HCT116 (cell line): ENCODE measurements around the gene ZSCAN25. TPM values are rescaled to one million over a fixed set of nuclear protein-coding genes. Genes with fewer than 3 reads are reported as not detected.

Experiments used
- ATAC-seq: fragments of 200-7000 bp; cut with Tn5 transposase; 2 replicates; pipeline ENCODE4 v1.9.1; 2020; ENCODE audit warnings: mild to moderate bottlenecking, moderate library complexity
- BruUV-seq: library from RNA; stranded (reverse); fragments of 400-500 nt; replicated peaks from 2 replicates; lab custom pipeline; 2021; lab: Mats Ljungman, UMichigan
- CTCF ChIA-PET: fragments of 300-600 bp; sonication (Branson Sonifier 250); formaldehyde crosslinking; loops from one replicate; lab custom pipeline; 2021; ENCODE audit warnings: antibody characterized with exemption; lab: Charles Lee
- POLR2A ChIA-PET: fragments of 300-600, 350-600 bp; sonication (Branson Sonifier 250); formaldehyde crosslinking; loops from one replicate; lab custom pipeline; 2021; ENCODE audit warnings: antibody characterized with exemption; lab: Charles Lee
- RAD21 ChIA-PET, 2 experiments: fragments of 300-600 bp; sonication (Branson Sonifier 250); formaldehyde crosslinking; loops; one replicate each; lab custom pipeline; 2023; ENCODE audit warnings: low total read pairs in 2 of 2; ENCODE audit not compliant: uncharacterized antibody in 2 of 2, unreplicated experiment in 2 of 2, low non-redundant PET in 1 of 2; lab: Charles Lee
- DNase-seq: peaks from one replicate; pipeline ENCODE4 v3.0.0-alpha.2; 2010; ENCODE audit warnings: low read depth, low spot score
- H2AFZ ChIP-seq: fragments of 200-600 bp; shearing (Covaris generic), sonication (generic); 2 replicates; pipeline ENCODE4 v1.6.1; 2017; ENCODE audit warnings: low read depth, mixed run types, mixed read lengths, antibody characterized with exemption, low read length; ENCODE audit not compliant: poor library complexity, severe bottlenecking
- H3K27ac ChIP-seq: 2 replicates; pipeline ENCODE4 v1.5.1; 2012; ENCODE audit warnings: low read depth, low read length
- H3K27me3 ChIP-seq: fragments of 200-600 bp; sonication (generic); 2 replicates; pipeline ENCODE4 v1.6.1; 2016; ENCODE audit warnings: mixed run types, low read length, mixed read lengths; ENCODE audit not compliant: insufficient read depth
- H3K36me3 ChIP-seq, 2 experiments: fragments of 200-500 bp in 1 of 2; fragments of 200-600 bp in 1 of 2; sonication (Bioruptor generic) in 1 of 2; sonication (generic) in 1 of 2; 2 replicates each; pipeline versions ENCODE4 v1.5.1 to v1.6.1; 2014 to 2016; ENCODE audit warnings: low read length in 2 of 2, inconsistent platforms in 1 of 2, mixed read lengths in 1 of 2, mixed run types in 1 of 2; ENCODE audit not compliant: insufficient read depth in 2 of 2, control insufficient read depth in 1 of 2
- H3K4me1 ChIP-seq, 2 experiments: fragments of 200-600 bp in 1 of 2; sonication (generic) in 1 of 2; 2 replicates each; pipeline versions ENCODE4 v1.5.1 to v1.6.1; 2012 to 2017; ENCODE audit warnings: low read length in 2 of 2, inconsistent platforms in 1 of 2, mild to moderate bottlenecking in 1 of 2, mixed read lengths in 1 of 2, mixed run types in 1 of 2, moderate library complexity in 1 of 2; ENCODE audit not compliant: insufficient read depth in 2 of 2, control insufficient read depth in 1 of 2
- H3K4me2 ChIP-seq: fragments of 200-600 bp; sonication (generic); 2 replicates; pipeline ENCODE4 v1.6.1; 2017; ENCODE audit warnings: mixed run types, low read length, mixed read lengths
- H3K4me3 ChIP-seq, 2 experiments: fragments of 200-600 bp in 1 of 2; sonication (generic) in 1 of 2; replicated peaks in 1 of 2; 2 replicates each; pipeline ENCODE4 v1.5.1; 2011 to 2016; ENCODE audit warnings: low read length in 2 of 2, control low read depth in 1 of 2, low read depth in 1 of 2, mild to moderate bottlenecking in 1 of 2, mixed read lengths in 1 of 2, mixed run types in 1 of 2
- H3K79me2 ChIP-seq: fragments of 200-600 bp; sonication (generic); 2 replicates; pipeline ENCODE4 v1.6.1; 2017; ENCODE audit warnings: mild to moderate bottlenecking, mixed run types, low read length, moderate library complexity, mixed read lengths; ENCODE audit not compliant: insufficient read depth
- H3K9ac ChIP-seq: fragments of 200-600 bp; sonication (generic); 2 replicates; pipeline ENCODE4 v1.6.1; 2016; ENCODE audit warnings: low read length, mixed read lengths
- H3K9me2 ChIP-seq: fragments of 200-600 bp; sonication (generic), shearing (Covaris generic); 2 replicates; pipeline ENCODE4 v1.6.1; 2017; ENCODE audit warnings: mixed run types, mild to moderate bottlenecking, moderate library complexity; ENCODE audit not compliant: insufficient read depth
- H3K9me3 ChIP-seq, 2 experiments: fragments of 200-500 bp in 1 of 2; fragments of 200-600 bp in 1 of 2; sonication (Bioruptor generic) in 1 of 2; sonication (generic) in 1 of 2; 2 replicates each; pipeline ENCODE4 v1.6.1; 2014 to 2017; ENCODE audit warnings: low read length in 2 of 2, mixed read lengths in 2 of 2, inconsistent platforms in 1 of 2, low read depth in 1 of 2, mild to moderate bottlenecking in 1 of 2, mixed run types in 1 of 2, moderate library complexity in 1 of 2; ENCODE audit not compliant: control insufficient read depth in 1 of 2, insufficient read depth in 1 of 2
- H4K20me1 ChIP-seq: fragments of 200-600 bp; sonication (generic), shearing (Covaris generic); 2 replicates; pipeline ENCODE4 v1.6.1; 2017; ENCODE audit warnings: mixed run types, mild to moderate bottlenecking, moderate library complexity; ENCODE audit not compliant: insufficient read depth
- CBX3 ChIP-seq: IDR thresholded peaks from 2 replicates; pipeline ENCODE4 v1.6.1; 2012; ENCODE audit warnings: low read depth
- EGR1 ChIP-seq: IDR thresholded peaks from 2 replicates; pipeline ENCODE4 v1.6.1; 2012; ENCODE audit warnings: low read depth
- EZH2 ChIP-seq: fragments of 200-600 bp; sonication (generic); IDR thresholded peaks from 2 replicates; pipeline ENCODE4 v1.6.1; 2017; ENCODE audit warnings: antibody characterized with exemption, mixed run types
- EZH2phosphoT487 ChIP-seq: fragments of 200-600 bp; IDR thresholded peaks from 2 replicates; pipeline ENCODE4 v1.6.1; 2018; ENCODE audit warnings: antibody characterized with exemption, borderline replicate concordance
- FOSL1 ChIP-seq: IDR thresholded peaks from 2 replicates; pipeline ENCODE4 v1.6.1; 2012; ENCODE audit warnings: low read depth
- POLR2A ChIP-seq: IDR thresholded peaks from 2 replicates; pipeline ENCODE4 v1.7.0; 2011; ENCODE audit warnings: borderline replicate concordance; ENCODE audit not compliant: insufficient read depth, insufficient read length; ENCODE audit errors: extremely low read depth
- POLR2AphosphoS5 ChIP-seq: IDR thresholded peaks from 2 replicates; pipeline ENCODE4 v1.6.1; 2011; ENCODE audit warnings: mild to moderate bottlenecking, low read depth, low read length, moderate library complexity
- SIN3A ChIP-seq: IDR thresholded peaks from 2 replicates; pipeline ENCODE4 v1.6.1; 2012; ENCODE audit warnings: low read depth
- SP1 ChIP-seq: IDR thresholded peaks from 2 replicates; pipeline ENCODE4 v1.6.1; 2012; ENCODE audit warnings: low read depth
- SRF ChIP-seq: IDR thresholded peaks from 2 replicates; pipeline ENCODE4 v1.6.1; 2012; ENCODE audit warnings: low read depth
- TCF7L2 ChIP-seq: IDR thresholded peaks from 2 replicates; pipeline ENCODE4 v1.7.0; 2011; ENCODE audit warnings: borderline replicate concordance, inconsistent platforms; ENCODE audit not compliant: insufficient read depth, insufficient read length; ENCODE audit errors: extremely low read depth
- YY1 ChIP-seq: IDR thresholded peaks from 2 replicates; pipeline ENCODE4 v1.6.1; 2011; ENCODE audit warnings: low read length, low read depth, moderate library complexity, mild to moderate bottlenecking; ENCODE audit not compliant: insufficient replicate concordance; ENCODE audit errors: extremely low read depth
- ZFX ChIP-seq: fragments of 450-650 bp; IDR thresholded peaks from 2 replicates; pipeline ENCODE4 v1.6.1; 2017
- intact Hi-C: fragments of 100-400 bp; cut with micrococcal nuclease; formaldehyde crosslinking; loops from 2 replicates; pipeline ENCODE4 v1.10.0; 2022
- total RNA-seq: library from RNA; stranded (reverse); gene quantifications from one replicate; pipeline ENCODE4 v1.2.1, GENCODE V29; 2021; ENCODE audit not compliant: unreplicated experiment
- TF ChIP-seq, protein P1 (sequence below), 3 experiments: fragments of 200-600 bp in 1 of 3; sonication (generic) in 1 of 3; IDR thresholded peaks in 2 of 3; conservative IDR thresholded peaks in 1 of 3; 2 replicates each; pipeline ENCODE4 v1.5.1; 2012 to 2017; ENCODE audit warnings: low read depth in 2 of 3, low read length in 2 of 3, antibody characterized with exemption in 1 of 3, borderline replicate concordance in 1 of 3, control low read depth in 1 of 3, mild to moderate bottlenecking in 1 of 3, mixed read lengths in 1 of 3, mixed run types in 1 of 3, moderate library complexity in 1 of 3; ENCODE audit not compliant: insufficient read depth in 1 of 3
- TF ChIP-seq, protein P2 (sequence below): IDR thresholded peaks from 2 replicates; pipeline ENCODE4 v1.6.1; 2012

The ZSCAN25 gene
- total RNA-seq, 1 experiment from 2014 or later, result 14.0 TPM

DNA sequence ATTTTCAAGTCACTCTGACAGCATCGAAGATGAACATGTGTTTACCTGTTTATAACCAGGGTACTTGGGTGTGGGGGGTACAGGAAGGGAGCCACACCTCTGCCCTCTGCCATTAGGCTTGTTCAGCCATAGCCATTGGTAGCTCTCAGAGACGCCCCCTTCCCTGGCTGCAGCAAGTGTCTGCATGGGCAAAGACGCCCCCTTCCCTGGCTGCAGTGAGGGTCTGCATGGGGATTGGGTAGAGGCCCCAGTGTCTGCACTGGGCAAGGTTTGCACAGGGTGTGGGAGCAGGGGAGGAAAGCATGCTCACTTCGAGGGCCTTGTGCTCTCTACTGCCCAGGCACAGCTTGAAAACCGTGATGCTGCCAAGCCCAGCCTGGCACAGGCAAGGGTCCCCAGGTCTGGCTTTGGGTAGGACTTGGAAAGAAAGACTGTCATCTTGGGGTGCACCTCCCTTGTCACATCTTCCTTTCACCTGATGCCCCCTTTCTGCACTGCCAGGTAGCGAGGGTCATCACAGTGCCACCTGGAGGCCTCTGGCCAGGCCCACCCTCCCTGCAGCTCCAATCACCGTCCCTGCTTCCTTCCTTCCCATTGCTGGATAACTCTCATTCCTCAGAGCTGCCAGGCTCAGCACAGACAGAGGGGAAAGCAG lies 15.0 kb upstream of the ZSCAN25 start:
- CTCF ChIA-PET, result no interaction called here
- Histone ChIP-seq H3K27me3 (no peaks in the 10 kb centered on the region), H3K4me2 (no peak overlapping the region), H3K4me3 (no peak overlapping the region), H4K20me1 (no peaks in the 10 kb centered on the region), H2AFZ (no peak overlapping the region), H3K9ac (no peak overlapping the region), H3K4me1 (no peaks in the 10 kb centered on the region), H3K79me2 (no peaks in the 10 kb centered on the region), H3K36me3 (no peaks in the 10 kb centered on the region), H3K27ac (no peak overlapping the region), H3K9me3 (no peaks in the 10 kb centered on the region), H3K9me2 (no peaks in the 10 kb centered on the region)
- POLR2A ChIA-PET, result no interaction called here
- no TSS peak for BruUV-seq
- no peak for TF ChIP-seq YY1
- TF ChIP-seq, protein P1, sequence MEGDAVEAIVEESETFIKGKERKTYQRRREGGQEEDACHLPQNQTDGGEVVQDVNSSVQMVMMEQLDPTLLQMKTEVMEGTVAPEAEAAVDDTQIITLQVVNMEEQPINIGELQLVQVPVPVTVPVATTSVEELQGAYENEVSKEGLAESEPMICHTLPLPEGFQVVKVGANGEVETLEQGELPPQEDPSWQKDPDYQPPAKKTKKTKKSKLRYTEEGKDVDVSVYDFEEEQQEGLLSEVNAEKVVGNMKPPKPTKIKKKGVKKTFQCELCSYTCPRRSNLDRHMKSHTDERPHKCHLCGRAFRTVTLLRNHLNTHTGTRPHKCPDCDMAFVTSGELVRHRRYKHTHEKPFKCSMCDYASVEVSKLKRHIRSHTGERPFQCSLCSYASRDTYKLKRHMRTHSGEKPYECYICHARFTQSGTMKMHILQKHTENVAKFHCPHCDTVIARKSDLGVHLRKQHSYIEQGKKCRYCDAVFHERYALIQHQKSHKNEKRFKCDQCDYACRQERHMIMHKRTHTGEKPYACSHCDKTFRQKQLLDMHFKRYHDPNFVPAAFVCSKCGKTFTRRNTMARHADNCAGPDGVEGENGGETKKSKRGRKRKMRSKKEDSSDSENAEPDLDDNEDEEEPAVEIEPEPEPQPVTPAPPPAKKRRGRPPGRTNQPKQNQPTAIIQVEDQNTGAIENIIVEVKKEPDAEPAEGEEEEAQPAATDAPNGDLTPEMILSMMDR (IDR thresholded peaks at IDR 0.05 in 2 of 3, conservative IDR thresholded peaks at IDR 0.05 in 1 of 3; ENCODE audit: borderline replicate concordance in 1 of 3, insufficient read depth in 1 of 3, low read depth in 2 of 3, low read length in 2 of 3), result peak; percentile 16 to 29 (median 26); a peak in 4 of 6 replicates
- TF ChIP-seq, protein P2, sequence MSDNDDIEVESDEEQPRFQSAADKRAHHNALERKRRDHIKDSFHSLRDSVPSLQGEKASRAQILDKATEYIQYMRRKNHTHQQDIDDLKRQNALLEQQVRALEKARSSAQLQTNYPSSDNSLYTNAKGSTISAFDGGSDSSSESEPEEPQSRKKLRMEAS, result no peak
- no peak for TF ChIP-seq POLR2AphosphoS5
- no peak for TF ChIP-seq SP1
- no peak for TF ChIP-seq ZFX
- intact Hi-C loops, result no loop called here
- RAD21 ChIA-PET, result no interaction called here
- ATAC-seq (peak; percentile 61), DNase-seq (no peak)

DNA sequence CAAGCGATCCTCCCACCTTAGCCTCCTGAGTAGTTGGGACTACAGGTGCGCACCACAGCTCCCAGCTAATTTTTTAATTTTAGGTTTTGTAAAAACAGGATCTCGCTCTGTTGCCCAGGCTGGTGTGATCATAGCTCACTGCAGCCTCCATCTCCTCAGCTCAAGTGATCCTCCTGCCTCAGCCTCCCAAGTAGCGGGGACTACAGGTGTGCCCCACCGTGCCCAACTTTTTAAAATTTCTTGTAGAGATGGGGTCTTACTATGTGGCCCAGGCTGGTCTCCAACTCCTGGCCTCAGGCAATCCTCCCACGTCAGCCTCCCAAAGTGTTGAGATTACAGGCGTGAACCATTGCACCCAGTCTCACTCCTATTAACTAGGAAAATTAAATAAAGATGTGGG lies 11.2 kb upstream of the ZSCAN25 start:
- Histone ChIP-seq H3K79me2 (no peaks in the 10 kb centered on the region), H3K9ac (no peak overlapping the region), H3K27ac (no peak overlapping the region), H3K9me3 (no peaks in the 10 kb centered on the region), H3K36me3 (no peaks in the 10 kb centered on the region), H4K20me1 (no peaks in the 10 kb centered on the region), H3K27me3 (no peaks in the 10 kb centered on the region), H3K9me2 (no peaks in the 10 kb centered on the region), H2AFZ (no peak overlapping the region), H3K4me1 (no peaks in the 10 kb centered on the region), H3K4me2 (no peak overlapping the region), H3K4me3 (no peak overlapping the region)
- no peak for DNase-seq
- RAD21 ChIA-PET, result no interaction called here
- intact Hi-C loops, result no loop called here
- CTCF ChIA-PET, result no interaction called here
- POLR2A ChIA-PET, result interaction anchor here (1.6 kb wide), 1 partner anchor 10 kb away, joined by 4 read pairs; no protein-coding TSS in a partner anchor
- no peak for ATAC-seq
- no TSS peak for BruUV-seq
- no peak for TF ChIP-seq CBX3
- TF ChIP-seq FOSL1, result no peak
- TF ChIP-seq, protein P2, result no peak
- TF ChIP-seq, protein P1 (IDR thresholded peaks at IDR 0.05 in 2 of 3, conservative IDR thresholded peaks at IDR 0.05 in 1 of 3; ENCODE audit: borderline replicate concordance in 1 of 3, insufficient read depth in 1 of 3, low read depth in 2 of 3, low read length in 2 of 3), result no peak
- no peak for TF ChIP-seq EGR1
- no peak for TF ChIP-seq POLR2A
- TF ChIP-seq TCF7L2, result no peak
- TF ChIP-seq SIN3A, result no peak
- no peak for TF ChIP-seq SP1
- TF ChIP-seq EZH2phosphoT487, result no peak
- TF ChIP-seq SRF, result no peak
- no peak for TF ChIP-seq ZFX
- TF ChIP-seq EZH2, result no peak
- no peak for TF ChIP-seq YY1
